Loucy (cell line): Measurements from ENCODE around the gene KRT86.

Experiments
- H2AFZ ChIP-seq: fragments of 200-600 bp; sonication (generic); 2 replicates; pipeline ENCODE4 v1.6.0; 2016; ENCODE audit warnings: antibody characterized with exemption, mild to moderate bottlenecking, low read length, moderate library complexity
- H3F3A ChIP-seq: fragments of 200-600 bp; 2 replicates; pipeline ENCODE4 v1.6.0; 2016; ENCODE audit warnings: antibody characterized with exemption, low read depth, mild to moderate bottlenecking
- H3K27me3 ChIP-seq: fragments of 200-600 bp; sonication (generic); 2 replicates; pipeline ENCODE4 v1.6.1; 2014; ENCODE audit warnings: low read length, mild to moderate bottlenecking; ENCODE audit not compliant: insufficient read depth, poor library complexity, severe bottlenecking
- H3K36me3 ChIP-seq: fragments of 200-600 bp; sonication (generic); 2 replicates; pipeline ENCODE4 v1.6.1; 2016; ENCODE audit warnings: low read length; ENCODE audit not compliant: insufficient read depth
- H3K4me1 ChIP-seq: fragments of 200-600 bp; sonication (generic); 2 replicates; pipeline ENCODE4 v1.5.1; 2014; ENCODE audit warnings: low read length, mild to moderate bottlenecking; ENCODE audit not compliant: insufficient read depth, poor library complexity, severe bottlenecking
- H3K4me2 ChIP-seq: fragments of 200-600 bp; sonication (generic); 2 replicates; pipeline ENCODE4 v1.6.0; 2014; ENCODE audit warnings: antibody characterized with exemption, low read length, low read depth, mild to moderate bottlenecking; ENCODE audit not compliant: poor library complexity, severe bottlenecking
- H3K4me3 ChIP-seq: fragments of 200-600 bp; sonication (generic); 2 replicates; pipeline ENCODE4 v1.5.1; 2014; ENCODE audit warnings: low read length, mild to moderate bottlenecking, mixed read lengths; ENCODE audit not compliant: poor library complexity, severe bottlenecking
- H3K79me2 ChIP-seq: fragments of 200-600 bp; sonication (generic); 2 replicates; pipeline ENCODE4 v1.6.1; 2014; ENCODE audit warnings: low read length; ENCODE audit not compliant: insufficient read depth
- H3K9ac ChIP-seq: fragments of 200-600 bp; sonication (generic); 2 replicates; pipeline ENCODE4 v1.6.0; 2014; ENCODE audit warnings: mild to moderate bottlenecking, low read depth, low read length, moderate library complexity; ENCODE audit not compliant: poor library complexity, severe bottlenecking
- H3K9me2 ChIP-seq: fragments of 200-600 bp; sonication (generic); replicated peaks from 2 replicates; pipeline ENCODE4 v1.6.1; 2016; ENCODE audit warnings: low read depth, low read length, mixed read lengths
- H3K9me3 ChIP-seq: fragments of 200-600 bp; sonication (generic); 2 replicates; pipeline ENCODE4 v1.6.1; 2014; ENCODE audit warnings: mild to moderate bottlenecking, antibody characterized with exemption, low read length, low read depth; ENCODE audit not compliant: insufficient read depth
- H4K20me1 ChIP-seq: fragments of 200-600 bp; sonication (generic); 2 replicates; pipeline ENCODE4 v1.6.0; 2014; ENCODE audit warnings: antibody characterized with exemption, low read length, mild to moderate bottlenecking; ENCODE audit not compliant: insufficient read depth, poor library complexity, severe bottlenecking
- CTCF ChIP-seq: fragments of 200-600 bp; sonication (generic); conservative IDR thresholded peaks from 2 replicates; pipeline ENCODE4 v1.5.1; 2014; ENCODE audit warnings: mild to moderate bottlenecking, antibody characterized with exemption, low read length
- EZH2phosphoT487 ChIP-seq: fragments of 200-600 bp; IDR thresholded peaks from 2 replicates; pipeline ENCODE4 v1.6.1; 2018; ENCODE audit warnings: antibody characterized with exemption, mild to moderate bottlenecking, moderate library complexity, borderline replicate concordance

KRT86 gene

GRCh38 chr12:52338241-52338960 is 64.0 kb downstream of the KRT86 start:
- Histone ChIP-seq H3K27me3 (no peaks in the 10 kb centered on the region), H3K4me2 (no peak overlapping the region), H3K36me3 (no peaks in the 10 kb centered on the region), H3K9me3 (no peaks in the 10 kb centered on the region), H3F3A (no peaks in the 10 kb centered on the region), H2AFZ (no peak overlapping the region), H3K4me1 (no peaks in the 10 kb centered on the region), H4K20me1 (no peaks in the 10 kb centered on the region), H3K9me2 (no peaks in the 10 kb centered on the region), H3K9ac (no peak overlapping the region), H3K4me3 (no peak overlapping the region), H3K79me2 (no peaks in the 10 kb centered on the region)
- no peak for TF ChIP-seq EZH2phosphoT487
- TF ChIP-seq CTCF = no peak

DNA sequence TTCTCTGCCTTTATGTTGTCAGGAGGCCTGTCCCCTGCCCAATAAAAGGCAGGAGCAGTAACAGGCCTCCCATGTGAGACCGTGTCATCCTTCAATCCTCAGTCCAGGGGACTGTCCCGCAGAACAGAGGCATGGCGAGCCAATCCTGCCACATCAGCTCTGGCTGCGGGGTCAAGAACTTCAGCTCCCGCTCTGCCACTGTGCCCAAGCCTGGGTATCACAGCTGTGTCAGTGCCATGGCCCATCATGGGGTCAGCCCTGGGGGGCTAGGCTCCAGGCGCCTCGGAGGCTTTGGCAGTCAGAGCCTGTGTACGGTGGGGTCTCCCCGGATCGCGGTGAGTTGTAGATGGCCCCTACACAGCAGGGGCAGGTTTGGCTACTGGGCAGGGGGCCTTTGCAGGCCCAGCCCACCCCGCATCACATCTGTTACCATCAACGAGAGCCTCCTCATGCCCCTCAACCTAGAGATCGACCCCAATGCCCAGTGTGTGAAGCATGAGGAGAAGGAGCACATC is 66.7 kb downstream of the KRT86 start:
- no peak overlapping the region for H3K9ac ChIP-seq
- H2AFZ ChIP-seq = no peak overlapping the region
- no peak overlapping the region for H3K4me3 ChIP-seq
- no peaks in the 10 kb centered on the region for H3F3A ChIP-seq
- H3K79me2 ChIP-seq = no peaks in the 10 kb centered on the region
- no peaks in the 10 kb centered on the region for H4K20me1 ChIP-seq
- no peak for TF ChIP-seq EZH2phosphoT487
- no peak for TF ChIP-seq CTCF
- no peaks in the 10 kb centered on the region for H3K9me3 ChIP-seq
- H3K9me2 ChIP-seq = no peaks in the 10 kb centered on the region
- H3K27me3 ChIP-seq = no peaks in the 10 kb centered on the region
- H3K4me1 ChIP-seq = peaks cover 1% of the 10 kb centered on the region
- H3K36me3 ChIP-seq = no peaks in the 10 kb centered on the region
- H3K4me2 ChIP-seq = no peak overlapping the region

- TF ChIP-seq EZH2phosphoT487 (no peak), CTCF (no peak)
- no peaks in the 10 kb centered on the region for H4K20me1 ChIP-seq
Measured at GRCh38 chr12:52342781-52343490, 68.5 kb downstream of the KRT86 start.

More at GRCh38 chr12:52342781-52343490, 68.5 kb downstream of the KRT86 start:
- Histone ChIP-seq H3K9me3 (no peaks in the 10 kb centered on the region), H3K4me3 (no peak overlapping the region), H2AFZ (no peak overlapping the region), H3F3A (no peaks in the 10 kb centered on the region), H3K9ac (no peak overlapping the region), H3K36me3 (no peaks in the 10 kb centered on the region), H3K4me2 (no peak overlapping the region), H3K27me3 (no peaks in the 10 kb centered on the region), H3K79me2 (no peaks in the 10 kb centered on the region), H3K9me2 (no peaks in the 10 kb centered on the region), H3K4me1 (peaks cover 14% of the 10 kb centered on the region)
